ENCODE results near the gene OTUD7B.

DNA sequence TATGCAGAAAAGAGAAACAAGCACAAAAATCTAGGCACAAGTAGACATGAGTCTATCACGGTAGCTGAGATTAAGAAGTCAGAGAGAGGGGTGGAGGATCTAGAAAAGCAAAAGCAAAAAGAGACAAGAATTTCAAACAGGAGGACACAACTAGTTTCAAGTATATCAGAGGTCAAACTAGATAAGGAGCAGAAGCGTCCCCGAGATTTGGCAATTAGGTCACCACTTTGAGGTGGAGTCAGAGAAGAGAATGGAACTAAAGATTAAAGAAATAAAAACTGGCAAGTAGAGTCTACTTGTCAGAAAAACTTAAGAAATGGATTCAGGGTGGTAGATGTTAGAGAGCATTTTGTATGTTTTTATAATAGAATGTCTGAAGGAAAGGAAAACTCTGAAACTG, 85.2 kb downstream of the OTUD7B start:
- TF ChIP-seq CREB1 (IDR thresholded peaks at IDR 0.05; ENCODE audit: low read depth) (no peak), EP300 (IDR thresholded peaks at IDR 0.05; ENCODE audit: borderline replicate concordance) (no peak), EGR1 (IDR thresholded peaks at IDR 0.05) (no peak), USF1 (IDR thresholded peaks at IDR 0.05) (no peak)

Measured in Ishikawa (cell line).